ENCODE data around the gene RABL2A.
"Not testable (repeated sequence)": the region's sequence is repeated elsewhere in the genome, so short reads cannot be mapped to it uniquely, and the experiment has no call there.

Gene RABL2A

GRCh38 chr2:113621002-113621401 lies 6.1 kb upstream of the RABL2A start:
- FAIRE-seq: not testable (repeated sequence)

- not testable (repeated sequence) for FAIRE-seq
Measured at GRCh38 chr2:113625906-113626305, 1.2 kb upstream of the RABL2A start.

- FAIRE-seq: not testable (repeated sequence)
Measured at GRCh38 chr2:113632849-113633345, 5.8 kb downstream of the RABL2A start.

- not testable (repeated sequence) for FAIRE-seq
Measured at GRCh38 chr2:113635358-113635757, 8.3 kb downstream of the RABL2A start.

- not testable (repeated sequence) for FAIRE-seq
Measured at GRCh38 chr2:113636226-113636625, 9.2 kb downstream of the RABL2A start.

- FAIRE-seq: not testable (repeated sequence)
Measured at GRCh38 chr2:113638084-113638483, 11.0 kb downstream of the RABL2A start.

GRCh38 chr2:113646217-113646616 lies 19.2 kb downstream of the RABL2A start:
- not testable (repeated sequence) for FAIRE-seq

- FAIRE-seq: not testable (repeated sequence)
Measured at GRCh38 chr2:113650834-113651815, 24.1 kb downstream of the RABL2A start.

- FAIRE-seq: not testable (repeated sequence)
Measured at GRCh38 chr2:113652599-113652998, 25.5 kb downstream of the RABL2A start.

- FAIRE-seq: not testable (repeated sequence)
Measured at GRCh38 chr2:113656031-113656624, 29.1 kb downstream of the RABL2A start.

GRCh38 chr2:113657735-113658134 lies 30.7 kb downstream of the RABL2A start:
- FAIRE-seq: not testable (repeated sequence)

GRCh38 chr2:113663285-113664060 lies 36.4 kb downstream of the RABL2A start:
- FAIRE-seq: not testable (repeated sequence)

GRCh38 chr2:113664761-113665533 lies 37.9 kb downstream of the RABL2A start:
- FAIRE-seq: not testable (repeated sequence)

- not testable (repeated sequence) for FAIRE-seq
Measured at GRCh38 chr2:113669013-113669412, 41.9 kb downstream of the RABL2A start.

GRCh38 chr2:113672326-113672932 lies 45.4 kb downstream of the RABL2A start:
- FAIRE-seq: no peak

GRCh38 chr2:113675875-113676274 lies 48.8 kb downstream of the RABL2A start:
- no peak for FAIRE-seq

GRCh38 chr2:113676623-113677266 lies 49.7 kb downstream of the RABL2A start:
- FAIRE-seq: no peak

- no peak for FAIRE-seq
Measured at GRCh38 chr2:113677330-113677729, 50.3 kb downstream of the RABL2A start.

GRCh38 chr2:113679457-113679856 lies 52.4 kb downstream of the RABL2A start:
- FAIRE-seq: no peak

GRCh38 chr2:113685471-113685870 lies 58.4 kb downstream of the RABL2A start:
- no peak for FAIRE-seq

- no peak for FAIRE-seq
Measured at GRCh38 chr2:113686537-113686936, 59.5 kb downstream of the RABL2A start.

Data from endometrium (tissue), 2 donors.